Activated B cell treated with CpG ODN at 0.5 μM for 24 hours (primary cell): ENCODE data around the gene CHST12. TPM values are rescaled to one million over a fixed set of nuclear protein-coding genes. Genes with fewer than 3 reads are reported as not detected.

Experiments
- ATAC-seq: fragments of 200-7000 bp; cut with Tn5 transposase; one replicate; pipeline ENCODE4 v1.10.0; 2021; ENCODE audit warnings: low read depth, mild to moderate bottlenecking, moderate library complexity
- CTCF ChIA-PET: fragments of 350-600 bp; sonication (Branson Sonifier 250); formaldehyde crosslinking; loops from one replicate; lab custom pipeline; 2021; ENCODE audit warnings: antibody characterized with exemption; lab: Charles Lee
- POLR2A ChIA-PET: fragments of 350-600 bp; sonication (Branson Sonifier 250); formaldehyde crosslinking; loops from one replicate; lab custom pipeline; 2021; ENCODE audit warnings: antibody characterized with exemption; lab: Charles Lee
- DNase-seq: peaks from one replicate; pipeline ENCODE4 v3.0.0; 2022
- H3K27ac Mint-ChIP-seq: one replicate; pipeline ENCODE4 v1.8.0; 2020; ENCODE audit warnings: mixed read lengths
- H3K27me3 Mint-ChIP-seq: one replicate; pipeline ENCODE4 v1.8.0; 2021; ENCODE audit warnings: mixed read lengths
- H3K36me3 Mint-ChIP-seq: one replicate; pipeline ENCODE4 v1.8.0; 2021; ENCODE audit warnings: low read depth, mixed read lengths
- H3K4me1 Mint-ChIP-seq: one replicate; pipeline ENCODE4 v1.8.0; 2021; ENCODE audit warnings: mixed read lengths
- H3K4me3 Mint-ChIP-seq: one replicate; pipeline ENCODE4 v1.8.0; 2020; ENCODE audit warnings: mild to moderate bottlenecking, mixed read lengths
- H3K9me3 Mint-ChIP-seq: one replicate; pipeline ENCODE4 v1.8.0; 2020; ENCODE audit warnings: mixed read lengths
- intact Hi-C: fragments of 100-400 bp; cut with micrococcal nuclease; formaldehyde crosslinking; loops from one replicate; pipeline ENCODE4 v1.15.1; 2024
- total RNA-seq: library from RNA; stranded (reverse); gene quantifications from 2 replicates; pipeline ENCODE4 v1.2.3, GENCODE V29; 2022
- TF ChIP-seq, protein P1 (sequence below): fragments of 200-600 bp; IDR thresholded peaks from one replicate; pipeline ENCODE4 v1.8.0; 2022; ENCODE audit warnings: antibody characterized with exemption, mild to moderate bottlenecking

The CHST12 gene
- total RNA-seq, 1 donor from 2014 or later: 14.4 TPM

GRCh38 chr7:2399848-2400587 is 3.4 kb upstream of the CHST12 start:
- ChIA-PET POLR2A (interaction anchor here (0.6 kb wide), 1 partner anchor 95 kb away, joined by 3 read pairs; no protein-coding TSS in a partner anchor), CTCF (no interaction called here)
- ATAC-seq (no peak), DNase-seq (no peak)
- no peaks in the 10 kb centered on the region for H3K27me3 Mint-ChIP-seq
- H3K9me3 Mint-ChIP-seq: no peaks in the 10 kb centered on the region
- peak overlapping the region; percentile 71 for H3K27ac Mint-ChIP-seq
- H3K4me1 Mint-ChIP-seq: peaks cover 27% of the 10 kb centered on the region
- TF ChIP-seq, protein P1, sequence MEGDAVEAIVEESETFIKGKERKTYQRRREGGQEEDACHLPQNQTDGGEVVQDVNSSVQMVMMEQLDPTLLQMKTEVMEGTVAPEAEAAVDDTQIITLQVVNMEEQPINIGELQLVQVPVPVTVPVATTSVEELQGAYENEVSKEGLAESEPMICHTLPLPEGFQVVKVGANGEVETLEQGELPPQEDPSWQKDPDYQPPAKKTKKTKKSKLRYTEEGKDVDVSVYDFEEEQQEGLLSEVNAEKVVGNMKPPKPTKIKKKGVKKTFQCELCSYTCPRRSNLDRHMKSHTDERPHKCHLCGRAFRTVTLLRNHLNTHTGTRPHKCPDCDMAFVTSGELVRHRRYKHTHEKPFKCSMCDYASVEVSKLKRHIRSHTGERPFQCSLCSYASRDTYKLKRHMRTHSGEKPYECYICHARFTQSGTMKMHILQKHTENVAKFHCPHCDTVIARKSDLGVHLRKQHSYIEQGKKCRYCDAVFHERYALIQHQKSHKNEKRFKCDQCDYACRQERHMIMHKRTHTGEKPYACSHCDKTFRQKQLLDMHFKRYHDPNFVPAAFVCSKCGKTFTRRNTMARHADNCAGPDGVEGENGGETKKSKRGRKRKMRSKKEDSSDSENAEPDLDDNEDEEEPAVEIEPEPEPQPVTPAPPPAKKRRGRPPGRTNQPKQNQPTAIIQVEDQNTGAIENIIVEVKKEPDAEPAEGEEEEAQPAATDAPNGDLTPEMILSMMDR: no peak
- intact Hi-C loops: loop anchor here (5.0 kb wide), 3 partner anchors 112 to 442 kb away; partner anchors contain the start of genes GNA12 and TTYH3
- no peak overlapping the region for H3K4me3 Mint-ChIP-seq
- no peaks in the 10 kb centered on the region for H3K36me3 Mint-ChIP-seq

DNA sequence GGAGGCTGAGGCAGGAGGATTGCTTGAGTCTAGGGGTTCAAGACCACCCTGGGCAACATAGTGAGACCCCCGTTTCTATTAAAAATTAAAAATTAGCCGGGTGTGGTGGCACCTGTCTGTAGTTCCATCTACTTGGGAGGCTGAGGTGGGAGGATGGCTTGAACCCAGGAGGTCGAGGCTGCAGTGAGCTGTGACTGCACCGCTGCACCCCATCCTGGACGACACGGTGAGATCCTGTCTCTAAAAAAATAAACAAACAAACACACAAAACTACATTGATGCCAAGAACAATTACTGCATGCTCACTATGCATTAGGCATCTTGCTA is 761 bp upstream of the CHST12 start:
- ChIA-PET POLR2A (interaction anchor here (0.6 to 1.6 kb wide), 4 partner anchors 19 to 119 kb away, joined by 4 to 7 read pairs (median 6); partner anchors contain the start of gene EIF3B), CTCF (interaction anchor here (0.7 kb wide), 1 partner anchor 141 kb away, joined by 4 read pairs; no protein-coding TSS in a partner anchor)
- Mint-ChIP-seq H3K4me1 (peaks cover 47% of the 10 kb centered on the region), H3K9me3 (no peaks in the 10 kb centered on the region), H3K36me3 (no peaks in the 10 kb centered on the region), H3K4me3 (peak overlapping the region; percentile 80), H3K27ac (no peak overlapping the region), H3K27me3 (no peaks in the 10 kb centered on the region)
- ATAC-seq (no peak), DNase-seq (no peak)
- TF ChIP-seq, protein P1: no peak
- intact Hi-C loops: loop anchor here (1.0 to 5.0 kb wide), 6 partner anchors 48 to 440 kb away; partner anchors contain the start of genes EIF3B, GNA12, SNX8 and TTYH3

DNA sequence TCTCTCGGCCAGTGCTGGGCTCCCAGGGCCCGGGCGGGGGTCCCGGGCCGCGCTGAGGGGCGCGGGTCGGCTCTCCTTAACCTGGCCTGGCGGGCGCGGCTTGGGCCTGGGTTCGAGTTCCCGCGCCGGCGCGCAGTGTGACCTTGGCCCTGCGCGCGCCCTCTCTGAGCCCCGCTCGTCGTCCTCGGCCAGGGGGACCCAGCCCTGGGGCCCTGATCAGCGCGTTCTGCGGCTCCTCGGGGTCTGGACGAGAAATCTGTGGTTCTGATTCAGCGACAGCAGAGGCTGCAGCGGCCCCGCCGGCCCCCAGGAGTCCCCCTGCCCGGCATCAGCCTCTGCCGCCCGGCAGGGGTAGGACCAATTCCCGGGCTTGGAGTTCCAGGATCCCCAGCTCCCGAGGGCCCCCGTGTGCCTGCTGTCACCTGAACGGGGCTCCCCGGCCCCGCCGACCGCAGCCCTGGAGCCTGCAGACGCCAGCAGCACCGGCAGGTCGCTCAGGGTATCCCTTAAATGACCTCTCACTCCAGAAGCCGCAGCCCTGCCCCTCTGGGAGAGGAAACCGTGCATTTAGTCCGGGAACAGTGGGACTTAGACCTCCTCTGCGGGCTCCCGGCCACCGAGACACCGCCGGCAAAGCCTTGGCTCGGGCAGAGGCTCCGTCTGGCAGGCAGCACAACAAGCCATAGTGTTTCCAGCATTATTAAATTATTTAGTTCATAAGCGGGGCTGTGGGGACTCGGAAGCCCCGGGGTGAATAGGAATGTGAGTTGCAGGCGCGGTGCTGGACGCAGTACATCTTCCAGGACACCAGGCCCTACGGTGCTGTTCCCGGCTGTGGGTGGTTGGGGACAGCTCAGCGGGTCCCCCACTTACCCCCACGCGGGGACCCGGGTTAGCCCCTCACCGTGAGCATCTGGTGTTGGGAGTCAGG is 572 bp downstream of the CHST12 start:
- H3K27me3 Mint-ChIP-seq: no peaks in the 10 kb centered on the region
- ATAC-seq (peak; percentile 23), DNase-seq (peak; percentile 46)
- H3K4me3 Mint-ChIP-seq: peak overlapping the region; percentile 85
- intact Hi-C loops: loop anchor here (1.0 to 5.0 kb wide), 6 partner anchors 50 to 438 kb away; partner anchors contain the start of genes EIF3B, GNA12, SNX8 and TTYH3
- ChIA-PET CTCF (no interaction called here), POLR2A (interaction anchor here (1.0 to 1.6 kb wide), 3 partner anchors 50 to 167 kb away, joined by 3 to 7 read pairs (median 6); partner anchors contain the start of gene EIF3B)
- TF ChIP-seq, protein P1: no peak
- H3K27ac Mint-ChIP-seq: peak overlapping the region; percentile 93
- no peaks in the 10 kb centered on the region for H3K9me3 Mint-ChIP-seq
- H3K36me3 Mint-ChIP-seq: no peaks in the 10 kb centered on the region
- H3K4me1 Mint-ChIP-seq: peaks cover 55% of the 10 kb centered on the region

DNA sequence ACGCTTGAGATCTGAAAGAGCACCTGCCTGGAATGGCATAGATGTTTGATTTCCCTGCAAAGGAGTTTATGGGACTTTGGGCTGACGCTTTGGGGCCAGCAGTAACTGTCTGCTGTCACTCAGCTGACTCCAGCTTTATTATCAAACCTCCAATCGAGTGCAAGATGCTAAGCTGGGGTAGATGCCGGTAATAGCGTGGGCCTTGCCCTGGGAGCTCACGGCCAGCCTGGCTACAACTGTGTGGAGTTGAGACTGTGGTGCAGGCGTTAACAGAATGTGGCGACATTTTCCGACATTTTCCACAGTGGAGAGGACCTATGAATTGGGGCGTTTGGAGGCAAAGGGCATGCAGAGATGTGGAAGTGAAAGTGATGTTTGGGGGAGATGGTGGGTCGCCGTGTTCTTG is 1.3 kb downstream of the CHST12 start:
- DNase-seq (no peak), ATAC-seq (no peak)
- Mint-ChIP-seq H3K27me3 (no peaks in the 10 kb centered on the region), H3K36me3 (no peaks in the 10 kb centered on the region), H3K4me3 (peak overlapping the region; percentile 85), H3K9me3 (no peaks in the 10 kb centered on the region), H3K4me1 (peaks cover 55% of the 10 kb centered on the region), H3K27ac (peak overlapping the region; percentile 93)
- ChIA-PET CTCF (no interaction called here), POLR2A (interaction anchor here (0.5 to 1.1 kb wide), 2 partner anchors 117 to 683 kb away, joined by 7 read pairs; no protein-coding TSS in a partner anchor)
- TF ChIP-seq, protein P1: no peak
- intact Hi-C loops: loop anchor here (5.0 kb wide), 4 partner anchors 38 to 438 kb away; partner anchors contain the start of genes GNA12 and TTYH3
